ENCODE results near the gene TBX15. TPM values are rescaled to one million over a fixed set of nuclear protein-coding genes. Genes with fewer than 3 reads are reported as not detected.
A peak's percentile ranks its signal among the peaks of the same experiment; 100 is the strongest.

Gene TBX15
- total RNA-seq, 8 experiments from 2014 or later: 0.11 to 104 (median 5.3) TPM

DNA sequence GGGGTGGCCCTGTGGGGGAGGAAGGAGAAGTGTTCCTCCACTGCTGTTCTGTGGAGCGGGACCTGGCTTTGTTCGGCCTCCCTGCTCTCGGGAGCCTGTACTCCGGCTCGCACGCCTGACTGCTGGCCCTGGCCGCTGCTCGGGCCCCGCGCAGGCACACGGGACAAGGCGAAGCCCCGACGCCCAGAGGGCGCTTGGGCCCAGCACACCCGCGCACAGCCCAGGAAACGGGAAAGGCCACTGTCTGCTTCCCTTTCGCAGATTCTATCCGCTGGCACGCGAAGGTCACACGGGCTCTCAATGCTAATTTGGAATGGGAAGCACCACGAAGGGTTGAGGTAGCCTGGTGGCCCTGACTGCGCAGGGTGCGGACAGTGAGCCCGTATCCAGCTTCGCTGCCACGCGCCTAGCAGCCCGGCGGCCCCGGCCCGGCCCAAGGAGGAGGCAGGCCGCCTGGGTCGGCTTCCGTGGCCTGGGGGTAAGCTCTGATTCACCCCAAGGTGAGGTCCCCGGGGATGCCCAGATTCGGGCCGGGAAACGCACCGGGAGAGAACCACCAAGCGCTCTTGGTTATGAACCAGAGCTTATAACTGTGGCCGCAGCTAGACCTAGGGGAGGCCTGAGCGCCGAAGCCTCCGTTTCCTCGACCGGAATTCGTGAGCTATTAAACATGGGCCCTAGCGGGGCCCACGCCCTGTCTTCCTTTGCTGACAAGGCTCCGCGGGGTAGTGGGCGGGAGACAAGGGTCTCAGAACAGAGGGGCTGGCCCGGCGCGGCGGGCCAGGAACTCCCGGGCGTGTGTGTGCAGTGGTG is 19.7 kb upstream of the TBX15 start:
- H3K27ac ChIP-seq: no peak overlapping the region

GRCh38 chr1:119007339-119007669 is 19.2 kb upstream of the TBX15 start:
- ATAC-seq (replicated peaks in 6 of 8): no peak
- in situ Hi-C loops (cut with MboI; ENCODE audit: low pct_unique_long_range_greater_than_20kb in 2 of 9, low sequenced_read_pairs in 9 of 9, unreplicated experiment in 9 of 9): loop anchor here in 3 of 9 experiments (10.0 to 25.0 kb wide), 2 partner anchors 845 to 853 kb away; no protein-coding TSS in a partner anchor
- Histone ChIP-seq H3K4me1 (replicated peaks in 1 of 2) (peaks cover 0 to 9% of the 10 kb centered on the region in 2 donors), H3K4me3 (no peak overlapping the region), H3K27ac (no peak overlapping the region)
- WGBS, 10 experiments: 0 to 97% (median 29%) methylated on average over 1 to 16 of the region's 22 CpGs; no CpG with 5 or more reads in 5 of the 10 experiments

More for the DNA sequence above, 19.7 kb upstream of the TBX15 start:
- peaks cover 0 to 9% of the 10 kb centered on the region in 2 donors for H3K4me1 ChIP-seq (replicated peaks in 1 of 2)
- peak overlapping the region in 4 of 5 donors; percentile 1 to 23 (median 10) for H3K4me3 ChIP-seq
- 12 to 97% (median 30%) methylated on average over 3 to 42 of the region's 61 CpGs; no CpG with 5 or more reads in 4 of the 10 experiments for WGBS, 10 experiments
- peak in 4 of 8 experiments; percentile 29 to 59 (median 46) for ATAC-seq (replicated peaks in 6 of 8)
- in situ Hi-C loops (cut with MboI; ENCODE audit: low pct_unique_long_range_greater_than_20kb in 2 of 9, low sequenced_read_pairs in 9 of 9, unreplicated experiment in 9 of 9): loop anchor here in 3 of 9 experiments (10.0 to 25.0 kb wide), 2 partner anchors 846 to 853 kb away; no protein-coding TSS in a partner anchor

DNA sequence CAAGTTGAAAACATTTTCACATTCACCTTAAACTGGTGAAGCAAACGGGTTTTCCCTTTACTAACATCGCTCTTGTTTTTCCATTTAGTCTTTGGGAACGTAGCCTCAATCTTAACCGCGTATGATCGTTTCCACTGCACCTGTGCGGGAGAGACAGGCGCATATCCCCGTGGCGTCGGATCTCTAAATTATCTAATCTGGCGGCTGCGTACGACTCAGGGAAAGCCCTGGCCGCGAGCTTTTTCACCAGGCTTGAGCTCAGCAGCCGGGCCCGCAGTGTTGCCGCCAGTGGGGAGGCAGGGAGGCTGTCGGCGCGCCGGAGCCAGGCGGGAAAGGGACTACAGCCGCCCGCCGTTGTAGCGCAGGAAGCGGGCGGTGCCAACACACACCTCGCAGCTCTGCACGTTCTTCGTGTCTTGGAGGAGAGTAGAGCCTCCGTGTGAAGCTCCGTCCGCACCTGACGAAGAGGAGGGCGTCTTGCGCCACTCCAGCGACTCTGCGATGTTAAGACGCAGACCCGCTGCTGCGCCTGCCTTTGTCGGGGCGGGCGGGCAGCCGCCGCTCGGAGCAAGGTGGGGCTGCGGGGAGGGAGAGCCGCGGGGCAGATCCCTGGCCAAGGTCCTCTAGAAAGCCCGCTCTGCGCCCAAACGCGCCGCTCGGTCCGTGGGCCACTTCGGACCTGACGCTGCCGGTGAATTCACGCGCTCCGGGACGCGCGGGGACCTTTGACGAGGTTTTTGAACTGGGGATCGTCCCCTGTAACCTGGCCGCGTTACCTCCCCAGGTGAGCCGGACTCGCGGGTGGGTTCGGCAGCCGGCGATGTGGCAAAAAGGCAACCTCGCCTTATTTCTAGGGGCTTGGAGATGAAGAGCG is 18.5 kb upstream of the TBX15 start:
- H3K4me3 ChIP-seq: peak overlapping the region in 3 of 5 donors; percentile 2 to 20 (median 15)
- H3K27ac ChIP-seq: no peak overlapping the region
- ATAC-seq (replicated peaks in 6 of 8): peak in 4 of 8 experiments; percentile 29 to 53 (median 48)
- H3K4me1 ChIP-seq (replicated peaks in 1 of 2): peaks cover 0 to 12% of the 10 kb centered on the region in 2 donors
- in situ Hi-C loops (cut with MboI; ENCODE audit: low pct_unique_long_range_greater_than_20kb in 2 of 9, low sequenced_read_pairs in 9 of 9, unreplicated experiment in 9 of 9): loop anchor here in 3 of 9 experiments (10.0 to 25.0 kb wide), 2 partner anchors 844 to 852 kb away; no protein-coding TSS in a partner anchor
- WGBS, 10 experiments: 2 to 97% (median 25%) methylated on average over 6 to 52 of the region's 81 CpGs; no CpG with 5 or more reads in 2 of the 10 experiments

DNA sequence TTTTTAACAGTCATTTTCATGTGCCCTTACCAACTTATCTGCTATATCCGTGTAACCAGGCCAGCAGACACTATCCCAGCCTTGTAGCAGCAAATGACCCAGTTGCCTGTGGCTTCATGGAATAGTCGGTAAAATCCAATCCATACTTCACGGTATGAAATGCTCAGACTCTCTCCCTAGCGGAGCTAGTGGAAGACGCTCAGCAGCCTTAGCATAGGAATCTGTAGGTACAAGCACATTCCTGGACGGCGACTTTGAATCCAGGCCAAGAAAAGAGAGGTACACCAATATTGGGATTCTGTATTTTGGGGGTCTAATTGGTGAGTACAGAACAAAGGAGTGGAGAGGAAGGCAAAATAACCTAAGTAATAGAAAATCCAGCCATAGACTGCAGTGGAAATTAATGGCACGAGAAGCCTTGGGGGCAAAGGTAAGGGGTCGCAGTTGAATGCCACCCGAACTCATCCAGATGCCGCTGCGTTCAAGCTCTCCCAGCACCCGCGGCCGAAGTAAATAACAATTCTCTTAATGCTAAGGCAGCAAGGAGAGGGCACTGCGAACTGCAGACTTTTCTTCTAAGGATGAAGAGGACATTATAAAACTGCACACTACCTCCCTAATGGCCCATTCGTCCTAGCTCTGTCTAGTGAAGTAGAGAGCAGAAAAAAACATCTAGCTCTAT is 17.7 kb upstream of the TBX15 start:
- 14 to 97% (median 43%) methylated on average over 4 to 17 of the region's 17 CpGs; no CpG with 5 or more reads in 1 of the 10 experiments for whole genome bisulfite sequencing, 10 experiments
- in situ Hi-C loops (cut with MboI; ENCODE audit: low pct_unique_long_range_greater_than_20kb in 2 of 9, low sequenced_read_pairs in 9 of 9, unreplicated experiment in 9 of 9): loop anchor here in 3 of 9 experiments (10.0 to 25.0 kb wide), 2 partner anchors 844 to 851 kb away; no protein-coding TSS in a partner anchor
- Histone ChIP-seq H3K4me3 (no peak overlapping the region), H3K27ac (no peak overlapping the region), H3K4me1 (replicated peaks in 1 of 2) (peaks cover 0 to 12% of the 10 kb centered on the region in 2 donors)
- ATAC-seq (replicated peaks in 6 of 8): no peak

- Histone ChIP-seq H3K4me1 (replicated peaks in 1 of 2) (peaks cover 0 to 12% of the 10 kb centered on the region in 2 donors), H3K27ac (no peak overlapping the region), H3K4me3 (no peak overlapping the region)
- no peak for ATAC-seq (replicated peaks in 6 of 8)
- WGBS, 10 experiments: 21 to 69% (median 55%) methylated on average over 2 of the region's 2 CpGs; no CpG with 5 or more reads in 7 of the 10 experiments
- in situ Hi-C loops (cut with MboI; ENCODE audit: low pct_unique_long_range_greater_than_20kb in 2 of 9, low sequenced_read_pairs in 9 of 9, unreplicated experiment in 9 of 9): loop anchor here in 3 of 9 experiments (10.0 to 25.0 kb wide), 2 partner anchors 842 to 850 kb away; no protein-coding TSS in a partner anchor
Observed at GRCh38 chr1:119004781-119005180, 16.6 kb upstream of the TBX15 start.

DNA sequence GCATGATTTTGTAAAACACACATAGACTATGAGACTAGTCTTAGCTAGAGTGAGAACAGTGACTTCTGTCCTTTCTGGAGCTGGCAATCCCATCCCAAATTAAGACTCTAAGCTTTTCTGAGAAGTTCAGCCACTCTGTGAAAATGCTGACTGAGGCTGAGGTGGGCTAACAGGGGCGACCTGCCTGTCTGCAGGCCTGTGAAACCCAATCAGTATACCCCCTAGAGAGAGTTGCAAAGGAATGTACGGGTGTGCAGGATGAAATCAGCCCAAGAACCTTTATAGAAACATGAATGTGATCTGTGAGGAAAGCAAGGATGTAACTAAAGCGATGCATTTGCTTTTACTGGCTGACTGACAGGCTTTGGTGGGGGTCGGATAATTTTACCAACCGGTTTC is 16.0 kb upstream of the TBX15 start:
- H3K4me3 ChIP-seq: no peak overlapping the region
- H3K27ac ChIP-seq: no peak overlapping the region
- in situ Hi-C loops (cut with MboI; ENCODE audit: low pct_unique_long_range_greater_than_20kb in 2 of 9, low sequenced_read_pairs in 9 of 9, unreplicated experiment in 9 of 9): loop anchor here in 3 of 9 experiments (10.0 to 25.0 kb wide), 2 partner anchors 842 to 849 kb away; no protein-coding TSS in a partner anchor
- peaks cover 0 to 6% of the 10 kb centered on the region in 2 donors for H3K4me1 ChIP-seq (replicated peaks in 1 of 2)
- WGBS, 10 experiments: 0 to 83% (median 42%) methylated on average over 1 to 5 of the region's 5 CpGs
- ATAC-seq (replicated peaks in 6 of 8): peak in 1 of 8 experiments; percentile 20

DNA sequence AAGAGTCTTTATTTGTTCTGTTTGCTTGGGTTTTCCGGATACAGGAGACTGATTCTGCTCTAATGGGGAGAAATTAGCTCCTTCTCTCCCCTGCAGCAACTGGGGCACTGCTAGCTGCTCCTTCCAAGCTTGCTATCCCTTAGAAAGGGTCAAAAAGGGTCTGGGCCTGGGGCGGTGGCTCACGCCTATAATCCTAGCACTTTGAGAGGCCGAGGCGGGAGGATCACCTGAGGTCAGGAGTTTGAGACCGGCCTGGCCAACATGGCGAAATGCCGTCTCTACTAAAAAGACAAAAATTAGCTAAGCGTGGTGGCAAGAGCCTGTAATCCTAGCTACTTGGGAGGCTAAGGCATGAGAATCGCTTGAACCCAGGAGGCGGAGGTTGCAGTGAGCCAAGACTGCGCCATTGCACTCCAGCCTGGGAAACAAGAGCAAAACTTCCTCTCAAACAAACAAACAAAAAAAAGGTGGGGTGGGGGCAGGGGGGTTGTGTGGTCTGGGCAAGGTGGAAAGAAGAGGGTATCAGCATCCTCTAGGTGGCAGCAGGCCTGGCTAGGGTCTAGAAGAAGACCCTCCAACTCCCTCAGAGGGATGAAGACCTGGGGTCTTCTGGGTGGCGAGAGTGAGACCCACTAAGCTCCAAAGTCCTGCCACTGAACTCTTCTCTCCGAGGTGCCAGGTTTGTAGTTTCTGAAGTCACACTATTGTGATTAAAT is 15.4 kb upstream of the TBX15 start:
- peaks cover 0 to 2% of the 10 kb centered on the region in 2 donors for H3K4me1 ChIP-seq (replicated peaks in 1 of 2)
- WGBS, 10 experiments: 20 to 99% (median 74%) methylated on average over 1 to 14 of the region's 14 CpGs; no CpG with 5 or more reads in 2 of the 10 experiments
- no peak for ATAC-seq (replicated peaks in 6 of 8)

DNA sequence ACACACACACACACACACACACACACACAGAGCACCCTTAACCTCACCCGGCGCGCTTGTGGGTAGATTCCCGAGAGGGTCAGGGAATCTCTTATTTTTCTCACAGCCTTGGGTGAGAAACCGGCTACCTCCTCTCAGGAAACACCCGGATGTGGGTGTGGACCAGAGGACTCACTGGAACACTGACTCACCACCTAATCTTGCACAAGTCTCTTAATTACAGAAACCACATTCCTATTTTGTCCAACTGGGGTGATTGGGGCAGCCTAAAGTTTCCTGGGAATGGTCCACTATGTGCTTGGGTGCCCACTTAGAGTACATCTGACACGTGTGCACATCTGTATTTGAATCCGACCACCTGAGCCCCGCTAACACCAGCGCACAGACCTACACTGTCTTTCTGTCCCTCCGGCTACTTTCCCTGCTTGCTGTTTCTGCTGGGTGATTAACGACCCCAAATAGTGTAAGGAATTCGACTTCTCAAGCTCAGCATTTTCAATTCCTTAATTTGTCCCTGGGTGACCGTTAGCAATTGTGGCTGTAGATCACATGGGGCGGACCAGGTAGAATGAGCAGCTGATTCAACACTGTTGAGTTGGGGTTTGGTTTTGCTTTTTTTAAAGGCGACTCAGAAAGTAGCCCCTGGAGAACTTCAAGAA is 14.0 kb upstream of the TBX15 start:
- in situ Hi-C loops (cut with MboI; ENCODE audit: low pct_unique_long_range_greater_than_20kb in 2 of 9, low sequenced_read_pairs in 9 of 9, unreplicated experiment in 9 of 9): loop anchor here in 3 of 9 experiments (10.0 to 25.0 kb wide), 2 partner anchors 840 to 847 kb away; no protein-coding TSS in a partner anchor
- ATAC-seq (replicated peaks in 6 of 8): peak in 4 of 8 experiments; percentile 12 to 83 (median 71)
- H3K27ac ChIP-seq: no peak overlapping the region
- H3K4me1 ChIP-seq (replicated peaks in 1 of 2): peaks cover 0 to 2% of the 10 kb centered on the region in 2 donors
- WGBS, 10 experiments: 33 to 93% (median 53%) methylated on average over 2 to 14 of the region's 16 CpGs; no CpG with 5 or more reads in 2 of the 10 experiments
- H3K4me3 ChIP-seq: no peak overlapping the region

More for the DNA sequence above, 15.4 kb upstream of the TBX15 start:
- in situ Hi-C loops (cut with MboI; ENCODE audit: low pct_unique_long_range_greater_than_20kb in 2 of 9, low sequenced_read_pairs in 9 of 9, unreplicated experiment in 9 of 9): loop anchor here in 3 of 9 experiments (10.0 to 25.0 kb wide), 2 partner anchors 841 to 849 kb away; no protein-coding TSS in a partner anchor
- Histone ChIP-seq H3K27ac (no peak overlapping the region), H3K4me3 (no peak overlapping the region)

GRCh38 chr1:119001181-119002027 is 13.3 kb upstream of the TBX15 start:
- in situ Hi-C loops (cut with MboI; ENCODE audit: low pct_unique_long_range_greater_than_20kb in 2 of 9, low sequenced_read_pairs in 9 of 9, unreplicated experiment in 9 of 9): loop anchor here in 3 of 9 experiments (10.0 to 25.0 kb wide), 2 partner anchors 839 to 847 kb away; no protein-coding TSS in a partner anchor
- Histone ChIP-seq H3K4me1 (replicated peaks in 1 of 2) (peaks cover 0 to 2% of the 10 kb centered on the region in 2 donors), H3K4me3 (peak overlapping the region in 1 of 5 donors; percentile 16), H3K27ac (no peak overlapping the region)
- 9 to 78% (median 13%) methylated on average over 2 to 22 of the region's 49 CpGs; no CpG with 5 or more reads in 2 of the 10 experiments for WGBS, 10 experiments
- peak in 5 of 8 experiments; percentile 24 to 55 (median 47) for ATAC-seq (replicated peaks in 6 of 8)

Measured in motor neuron (in vitro differentiated cells).